ENCODE data around the gene CCDC57.
"Not testable (repeated sequence)": the region's sequence is repeated elsewhere in the genome, so short reads cannot be mapped to it uniquely, and the experiment has no call there.

Gene CCDC57

GRCh38 chr17:82175951-82176350 is 36.7 kb downstream of the CCDC57 start:
- DNase-seq (ENCODE audit: low read depth) = no peak

GRCh38 chr17:82175201-82175600 is 37.4 kb downstream of the CCDC57 start:
- no peak for DNase-seq (ENCODE audit: low read depth)

- DNase-seq (ENCODE audit: low read depth) = not testable (repeated sequence)
Measured at GRCh38 chr17:82174042-82174857, 38.4 kb downstream of the CCDC57 start.

GRCh38 chr17:82173351-82174041 is 39.1 kb downstream of the CCDC57 start:
- no peak for DNase-seq (ENCODE audit: low read depth)

GRCh38 chr17:82172486-82173160 is 40.0 kb downstream of the CCDC57 start:
- DNase-seq (ENCODE audit: low read depth) = no peak

GRCh38 chr17:82171750-82172375 is 40.8 kb downstream of the CCDC57 start:
- no peak for DNase-seq (ENCODE audit: low read depth)

- DNase-seq (ENCODE audit: low read depth) = no peak
Measured at GRCh38 chr17:82170412-82170961, 42.2 kb downstream of the CCDC57 start.

GRCh38 chr17:82168568-82168967 is 44.1 kb downstream of the CCDC57 start:
- no peak for DNase-seq (ENCODE audit: low read depth)

- no peak for DNase-seq (ENCODE audit: low read depth)
Measured at GRCh38 chr17:82167028-82167427, 45.6 kb downstream of the CCDC57 start.

GRCh38 chr17:82164853-82165252 is 47.8 kb downstream of the CCDC57 start:
- DNase-seq (ENCODE audit: low read depth) = no peak

- DNase-seq (ENCODE audit: low read depth) = no peak
Measured at GRCh38 chr17:82161216-82161615, 51.4 kb downstream of the CCDC57 start.

- no peak for DNase-seq (ENCODE audit: low read depth)
Measured at GRCh38 chr17:82160075-82160474, 52.6 kb downstream of the CCDC57 start.

- DNase-seq (ENCODE audit: low read depth) = no peak
Measured at GRCh38 chr17:82158825-82159224, 53.8 kb downstream of the CCDC57 start.

- no peak for DNase-seq (ENCODE audit: low read depth)
Measured at GRCh38 chr17:82157046-82158035, 55.3 kb downstream of the CCDC57 start.

GRCh38 chr17:82156284-82156925 is 56.2 kb downstream of the CCDC57 start:
- DNase-seq (ENCODE audit: low read depth) = no peak

- DNase-seq (ENCODE audit: low read depth) = no peak
Measured at GRCh38 chr17:82155606-82156005, 57.0 kb downstream of the CCDC57 start.

- DNase-seq (ENCODE audit: low read depth) = no peak
Measured at GRCh38 chr17:82154881-82155331, 57.7 kb downstream of the CCDC57 start.

- peak; percentile 71 for DNase-seq (ENCODE audit: low read depth)
Measured at GRCh38 chr17:82153745-82154375, 58.8 kb downstream of the CCDC57 start.

- no peak for DNase-seq (ENCODE audit: low read depth)
Measured at GRCh38 chr17:82153295-82153691, 59.3 kb downstream of the CCDC57 start.
